Measurements from ENCODE around the gene CUTC. TPM values are rescaled to one million over a fixed set of nuclear protein-coding genes. Genes with fewer than 3 reads are reported as not detected.

The CUTC gene
- total and polyA plus RNA-seq, 4 donors: 10.3 to 23.4 (median 17.3) TPM

GRCh38 chr10:99760321-99760720 lies 28.3 kb downstream of the CUTC start (continued):
- TF ChIP-seq RXRA (IDR thresholded peaks at IDR 0.05): no peak
- no peak for TF ChIP-seq NR2F2 (IDR thresholded peaks at IDR 0.05)
- TF ChIP-seq FOXA1 (IDR thresholded peaks at IDR 0.05): no peak
- no peak for TF ChIP-seq CTCF (IDR thresholded peaks at IDR 0.05; ENCODE audit: low read depth, low read length, missing input control)
- TF ChIP-seq HNF4A (conservative IDR thresholded peaks at IDR 0.05): no peak
- no peak for TF ChIP-seq RAD21 (IDR thresholded peaks at IDR 0.05)
- TF ChIP-seq YY1 (IDR thresholded peaks at IDR 0.05): no peak
- no peak for TF ChIP-seq EGR1 (IDR thresholded peaks at IDR 0.05; ENCODE audit: low read depth in 2 of 2)
- no peak for TF ChIP-seq FOXA2 (IDR thresholded peaks at IDR 0.05)

GRCh38 chr10:99761365-99761764 lies 29.3 kb downstream of the CUTC start:
- peaks cover 5 to 23% (median 15%) of the 10 kb centered on the region in 4 donors for H3K36me3 ChIP-seq (ENCODE audit: control insufficient read depth in 4 of 4, insufficient read depth in 3 of 4, low read depth in 1 of 4, low read length in 3 of 4)
- H3K27me3 ChIP-seq (ENCODE audit: control insufficient read depth in 4 of 4, insufficient read depth in 4 of 4, low read length in 3 of 4): no peaks in the 10 kb centered on the region
- H3K4me1 ChIP-seq (ENCODE audit: control insufficient read depth in 4 of 4, insufficient read depth in 4 of 4, low read length in 3 of 4): no peaks in the 10 kb centered on the region
- no peak overlapping the region for H3K4me3 ChIP-seq (ENCODE audit: low read depth in 1 of 3, low read length in 3 of 3)
- H3K27ac ChIP-seq (ENCODE audit: low read depth in 1 of 2, low read length in 2 of 2): no peak overlapping the region
- no peak for TF ChIP-seq HNF4G (IDR thresholded peaks at IDR 0.05)
- TF ChIP-seq REST (IDR thresholded peaks at IDR 0.05): no peak
- TF ChIP-seq TAF1 (conservative IDR thresholded peaks at IDR 0.05): no peak
- no peak for TF ChIP-seq MAX (IDR thresholded peaks at IDR 0.05)
- TF ChIP-seq FOXA1 (IDR thresholded peaks at IDR 0.05): no peak
- TF ChIP-seq CTCF (IDR thresholded peaks at IDR 0.05; ENCODE audit: low read depth, low read length, missing input control): no peak
- TF ChIP-seq ATF3 (IDR thresholded peaks at IDR 0.05): no peak
- no peak for TF ChIP-seq ZBTB33 (IDR thresholded peaks at IDR 0.05)
- TF ChIP-seq RXRA (IDR thresholded peaks at IDR 0.05): no peak
- no peak for TF ChIP-seq GABPA (IDR thresholded peaks at IDR 0.05 in 1 of 2, conservative IDR thresholded peaks at IDR 0.05 in 1 of 2)
- TF ChIP-seq JUND (IDR thresholded peaks at IDR 0.05): no peak
- no peak for TF ChIP-seq YY1 (IDR thresholded peaks at IDR 0.05)
- TF ChIP-seq FOXA2 (IDR thresholded peaks at IDR 0.05): no peak
- no peak for TF ChIP-seq SP1 (IDR thresholded peaks at IDR 0.05)
- no peak for TF ChIP-seq EGR1 (IDR thresholded peaks at IDR 0.05; ENCODE audit: low read depth in 2 of 2)
- no peak for TF ChIP-seq RAD21 (IDR thresholded peaks at IDR 0.05)
- TF ChIP-seq NR2F2 (IDR thresholded peaks at IDR 0.05): no peak
- DNase-seq (ENCODE audit: low spot score): no peak
- H3K9ac ChIP-seq (ENCODE audit: low read depth in 1 of 2, low read length in 2 of 2): no peak overlapping the region
- H3K9me3 ChIP-seq (ENCODE audit: control insufficient read depth in 4 of 4, low read length in 3 of 4): no peaks in the 10 kb centered on the region

Measured in liver (tissue), 9 donors.